SHP77 (cell line): ENCODE results near the gene OR2T2.
"Not testable (repeated sequence)": the region's sequence is repeated elsewhere in the genome, so short reads cannot be mapped to it uniquely, and the experiment has no call there.

Source experiments
- DNase-seq, 2 experiments: peaks; one replicate each; lab custom pipeline; 2025; lab: John Stamatoyannopoulos, UW

Gene OR2T2

DNA sequence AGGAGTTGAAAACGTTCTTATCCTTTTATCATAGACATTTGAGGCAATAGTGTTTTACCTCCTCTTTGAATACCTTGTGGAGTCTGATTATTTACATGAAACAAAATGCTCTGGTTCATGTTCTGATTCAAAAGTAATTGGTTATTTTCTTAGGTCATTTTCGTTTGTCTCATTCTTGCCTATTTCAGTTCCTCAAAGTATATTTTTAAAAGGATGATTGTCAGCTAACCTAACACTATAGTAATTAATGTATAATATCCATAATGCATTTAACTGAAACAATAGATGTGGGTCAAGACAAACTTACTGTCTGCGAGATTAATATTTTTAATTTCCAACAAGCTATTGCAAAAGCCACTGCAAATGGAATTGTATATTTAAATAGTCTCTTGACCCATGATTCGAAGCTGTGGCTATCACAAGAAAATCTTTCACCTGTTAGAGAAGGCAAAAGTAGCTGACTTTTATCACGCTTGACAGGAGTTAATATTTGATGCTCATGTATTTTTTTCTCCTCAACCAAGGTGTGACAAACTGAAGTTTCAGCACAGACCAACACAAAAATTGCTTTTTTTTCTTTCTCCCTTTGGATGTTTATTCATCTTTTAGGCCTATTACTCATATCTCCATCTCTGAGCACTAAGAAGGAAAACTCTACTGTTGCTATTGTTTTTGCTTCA, 5.2 kb downstream of the OR2T2 start:
- DNase-seq = not testable (repeated sequence)

DNA sequence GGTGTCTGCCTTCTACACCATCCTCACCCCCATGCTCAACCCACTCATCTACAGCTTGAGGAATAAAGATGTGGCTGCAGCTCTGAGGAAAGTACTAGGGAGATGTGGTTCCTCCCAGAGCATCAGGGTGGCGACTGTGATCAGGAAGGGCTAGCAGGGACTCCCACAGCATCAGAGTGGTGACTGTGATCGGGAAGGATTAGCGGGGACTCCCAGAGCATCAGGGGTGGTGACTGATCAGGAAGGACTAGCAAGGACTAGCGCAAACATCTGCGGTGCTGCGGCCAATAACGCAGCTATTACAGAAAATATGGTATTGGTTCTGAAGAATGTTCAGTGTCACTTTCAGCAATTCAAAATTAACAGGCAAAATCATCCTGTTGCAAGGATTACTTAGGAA, 8.2 kb downstream of the OR2T2 start:
- DNase-seq = not testable (repeated sequence)

DNA sequence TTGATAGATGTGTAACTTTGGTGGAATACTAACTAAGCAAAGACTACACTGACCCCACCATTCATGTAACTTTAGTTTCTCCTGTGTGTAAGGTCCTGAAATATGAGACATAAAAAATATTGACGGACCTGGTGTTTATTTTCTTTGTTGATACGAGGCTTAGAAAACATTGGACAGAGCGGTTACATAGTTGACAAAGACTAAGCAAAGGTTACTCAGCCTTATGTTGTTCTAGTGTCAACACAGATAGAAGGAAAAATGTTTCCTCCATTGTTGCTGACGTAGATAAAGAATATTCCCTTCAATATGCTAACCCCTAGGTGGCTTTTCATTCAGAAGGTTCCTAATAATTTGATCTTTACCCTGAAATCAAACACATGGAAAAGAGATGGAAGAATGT, 9.6 kb downstream of the OR2T2 start:
- DNase-seq = not testable (repeated sequence)

DNA sequence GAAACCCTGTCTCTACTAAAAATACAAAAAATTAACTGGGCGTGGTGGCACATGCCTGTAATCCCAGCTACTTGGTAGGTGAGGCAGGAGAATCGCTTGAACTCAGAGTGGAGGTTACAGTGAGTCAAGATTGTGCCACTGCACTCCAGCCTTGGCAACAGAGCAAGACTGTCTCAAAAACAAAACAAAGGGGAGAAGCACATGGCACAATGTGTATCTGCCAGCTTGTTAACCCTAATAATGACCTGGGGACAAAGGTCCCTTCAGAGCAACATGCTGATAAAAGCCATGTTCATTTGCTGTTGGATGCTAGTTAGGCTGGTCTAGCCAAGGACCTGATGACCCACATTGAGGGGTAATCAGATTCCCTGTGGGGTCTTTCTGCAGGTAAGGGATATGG, 11.2 kb downstream of the OR2T2 start:
- DNase-seq = not testable (repeated sequence)

DNA sequence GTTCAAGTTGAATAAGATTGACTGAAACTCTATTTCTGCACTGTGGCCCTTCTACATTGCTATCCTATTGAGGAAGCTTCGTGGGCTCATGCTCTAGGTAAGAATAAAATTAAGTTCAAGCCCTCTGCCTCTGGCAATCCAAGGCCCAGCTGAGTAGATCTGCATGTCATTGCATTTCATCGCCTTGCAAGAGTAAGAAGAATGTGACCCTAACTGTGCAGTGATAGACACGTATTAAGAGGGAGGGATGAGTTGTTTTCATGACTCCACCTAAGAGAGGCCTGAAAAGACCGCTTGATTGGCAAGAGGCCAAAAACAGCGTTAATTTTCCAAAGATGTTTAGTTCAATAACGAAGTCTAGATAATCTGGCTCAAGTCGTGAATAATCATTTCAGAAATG, 13.7 kb downstream of the OR2T2 start:
- DNase-seq = not testable (repeated sequence)

DNA sequence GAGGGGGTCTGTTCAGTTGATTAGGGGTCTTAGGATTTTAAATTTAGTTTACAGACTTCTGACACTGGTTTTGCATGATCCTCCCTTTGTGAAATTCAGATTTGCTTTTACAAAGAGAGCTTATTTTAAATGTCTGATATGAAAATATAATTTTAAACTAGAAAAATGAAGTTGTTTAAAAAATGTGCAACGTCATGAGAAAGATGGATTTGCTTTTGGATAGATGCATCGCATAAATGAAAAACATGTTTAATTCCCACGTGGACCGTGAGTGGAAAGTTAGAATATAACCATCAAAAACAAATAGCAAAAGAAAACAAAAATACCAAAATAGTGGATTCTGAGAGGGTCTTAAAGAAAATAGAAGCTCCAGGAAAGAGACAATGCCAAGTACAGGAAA, 25.7 kb downstream of the OR2T2 start:
- no peak for DNase-seq

DNA sequence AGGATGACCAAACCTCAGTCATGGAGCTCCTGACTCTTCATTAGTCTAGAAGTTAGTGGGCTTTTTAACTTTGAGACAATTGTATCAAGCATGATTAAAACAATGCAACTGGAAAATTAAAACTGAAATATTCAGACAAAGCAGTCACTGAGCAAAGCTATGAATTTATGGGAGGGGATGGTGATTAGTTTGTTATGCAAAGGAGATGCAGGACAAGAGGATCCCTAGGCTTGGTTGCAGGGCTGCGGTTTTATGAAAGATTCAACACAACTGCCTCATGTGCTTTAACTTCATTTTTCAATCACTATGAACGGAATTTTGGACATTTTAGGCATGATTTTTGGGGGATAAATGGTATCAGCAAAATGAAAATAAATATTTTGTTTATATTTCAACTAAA, 26.7 kb downstream of the OR2T2 start:
- DNase-seq = not testable (repeated sequence)

DNA sequence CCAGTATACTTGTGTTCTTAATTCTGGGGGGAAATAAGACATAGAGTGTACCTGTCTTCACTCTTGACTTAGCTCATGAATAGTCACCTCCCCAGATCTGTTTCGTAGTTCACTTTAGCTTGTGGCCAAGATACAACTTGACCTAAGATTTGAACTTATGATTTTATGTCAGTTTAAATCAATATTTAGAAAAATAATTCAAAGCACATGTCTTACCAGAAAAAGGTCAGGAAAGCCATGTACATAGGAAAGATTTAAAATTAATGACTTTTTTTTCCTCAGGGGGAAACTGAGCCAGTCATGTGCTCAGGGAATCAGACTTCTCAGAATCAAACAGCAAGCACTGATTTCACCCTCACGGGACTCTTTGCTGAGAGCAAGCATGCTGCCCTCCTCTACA, 27.6 kb downstream of the OR2T2 start, which contains the start of gene OR2T3:
OR2T3 (plus strand) TSS at position 301 of the 400 bp plus-strand sequence; CDS start at position 301, 0 bp downstream.
- DNase-seq = not testable (repeated sequence)

DNA sequence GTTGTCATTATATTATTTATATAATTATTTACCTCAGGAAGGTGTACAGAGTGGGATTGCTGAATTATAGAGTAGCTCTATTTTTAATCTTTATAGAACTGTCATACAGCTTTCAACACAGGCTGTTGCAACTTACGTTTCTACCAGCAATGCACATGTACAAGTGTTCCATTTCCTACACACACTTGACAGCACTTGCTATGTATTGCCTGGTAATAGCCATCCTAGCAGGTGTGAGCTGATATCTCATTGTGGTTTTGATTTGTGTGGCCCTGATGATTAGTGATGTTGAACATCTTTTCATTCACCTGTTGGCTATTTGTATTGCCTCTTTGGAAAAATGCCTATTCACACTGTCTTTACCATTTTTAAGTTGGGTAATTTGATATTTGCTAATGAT, 30.2 kb downstream of the OR2T2 start:
- DNase-seq = not testable (repeated sequence)

DNA sequence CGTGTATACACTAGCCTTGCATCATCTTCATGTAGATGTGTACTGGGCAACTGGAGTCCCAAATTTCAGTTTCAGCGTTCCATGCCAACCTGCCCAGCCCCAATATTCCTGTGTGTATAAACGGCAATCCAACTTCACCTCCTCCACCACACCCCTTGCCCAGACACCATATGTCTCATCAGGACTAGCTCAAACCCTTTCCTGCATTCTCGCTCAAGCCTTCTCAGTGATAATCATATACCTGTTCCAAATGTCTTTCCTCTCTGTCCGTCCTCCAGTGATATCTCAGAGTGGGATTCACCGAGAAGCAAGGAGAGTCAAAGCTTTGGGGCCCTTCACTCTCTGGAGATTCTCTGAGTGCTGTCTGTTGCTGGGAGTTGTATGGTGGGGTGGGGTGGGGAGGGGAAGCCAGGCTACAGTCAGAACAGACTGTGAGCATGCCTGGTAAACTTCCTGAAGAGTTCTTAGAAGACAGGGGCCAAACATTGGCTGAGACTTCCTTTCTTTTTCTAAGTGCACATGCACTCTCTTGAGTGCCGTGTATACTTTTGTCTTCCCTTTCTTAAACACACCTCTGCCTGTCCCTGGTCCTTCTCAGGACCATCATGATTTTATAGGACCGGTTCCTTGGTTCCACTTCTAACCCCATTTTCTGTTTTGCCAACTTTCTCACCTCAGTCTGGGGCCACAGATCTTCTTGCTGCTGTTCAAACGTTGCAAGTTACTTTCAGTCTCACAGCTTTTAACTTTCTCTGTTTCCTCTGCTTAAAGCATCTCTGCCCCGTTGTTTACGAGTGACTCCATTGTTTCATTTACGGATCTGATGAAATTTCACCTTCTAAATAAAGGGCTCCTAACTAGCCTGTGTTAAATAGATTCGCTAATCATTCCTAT, 36.5 kb downstream of the OR2T2 start:
- not testable (repeated sequence) for DNase-seq

DNA sequence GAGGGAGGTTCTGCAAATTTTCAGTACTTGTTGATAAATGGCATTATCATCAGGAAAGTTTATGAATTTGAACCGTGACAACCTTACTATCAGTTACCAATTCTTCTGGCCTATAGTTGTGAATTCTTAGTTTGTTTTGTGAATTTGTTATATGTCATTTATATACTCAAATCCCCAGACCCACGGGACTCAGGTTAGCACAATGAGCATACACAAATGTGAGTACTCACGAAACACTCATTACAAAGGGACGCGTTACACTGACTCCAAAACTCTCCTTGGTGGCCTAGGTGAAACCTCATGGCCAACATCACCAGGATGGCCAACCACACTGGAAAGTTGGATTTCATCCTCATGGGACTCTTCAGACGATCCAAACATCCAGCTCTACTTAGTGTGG, 42.9 kb downstream of the OR2T2 start, which contains the start of gene OR2T5:
OR2T5 (plus strand) TSS at position 301 of the 400 bp plus-strand sequence; CDS start at position 301, 0 bp downstream.
- not testable (repeated sequence) for DNase-seq

DNA sequence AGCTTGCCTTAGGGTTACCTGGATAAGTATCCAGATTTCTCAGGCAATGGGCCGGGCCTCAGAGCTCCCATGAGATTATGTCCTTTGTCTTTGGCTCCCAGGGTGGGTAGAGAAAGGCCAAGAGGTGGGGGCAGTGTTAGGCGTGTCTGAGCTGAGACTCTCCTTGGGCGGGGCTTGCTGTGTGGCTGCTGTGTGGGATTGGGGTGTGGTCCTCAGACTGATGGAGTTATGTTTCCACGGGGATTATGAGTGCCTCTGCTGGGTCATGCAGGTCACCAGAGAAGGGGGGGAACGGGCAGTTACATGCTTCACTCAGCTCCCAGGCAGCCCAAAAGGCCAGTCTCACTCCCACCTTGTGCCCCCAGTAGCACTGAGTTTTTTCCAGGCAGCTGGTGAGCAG, 51.2 kb downstream of the OR2T2 start:
- not testable (repeated sequence) for DNase-seq

DNA sequence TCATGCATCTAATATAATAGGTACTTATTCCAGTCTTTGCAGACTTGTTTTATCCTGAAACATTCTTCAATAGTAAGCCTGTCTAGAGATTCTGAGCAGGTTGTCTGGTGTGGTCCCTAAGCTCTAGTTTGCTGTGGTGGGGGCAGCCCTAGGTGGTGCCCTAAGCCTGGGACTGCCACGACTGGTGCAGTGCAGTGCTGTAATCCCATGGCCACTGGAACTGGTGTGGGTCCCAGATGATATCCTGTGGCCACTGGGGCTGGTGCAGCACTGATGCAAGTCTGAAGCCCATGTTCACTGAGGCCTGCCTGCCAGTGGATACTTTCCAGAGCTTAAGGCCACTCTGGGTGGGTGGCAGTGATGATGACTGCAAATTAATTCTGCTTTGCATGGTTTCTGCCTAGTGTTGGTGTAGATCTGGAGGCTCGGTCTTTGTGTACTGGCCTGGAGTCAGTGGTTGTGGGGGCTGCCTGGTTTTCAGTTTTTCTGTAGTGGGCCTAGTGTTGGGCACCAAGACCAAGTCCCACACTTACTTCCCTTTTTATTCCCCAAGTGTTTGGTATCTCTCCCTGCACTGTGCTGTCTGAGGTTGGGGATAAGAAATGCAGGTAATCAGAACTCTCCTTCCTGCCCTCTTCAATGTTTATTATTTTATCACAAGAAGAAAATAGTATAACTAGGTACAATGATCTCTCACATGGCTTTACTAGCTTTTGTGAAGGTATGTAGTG, 55.0 kb downstream of the OR2T2 start:
- DNase-seq = not testable (repeated sequence)
